ENCODE measurements around the gene ABCC1. TPM values are rescaled to one million over a fixed set of nuclear protein-coding genes. Genes with fewer than 3 reads are reported as not detected.
A peak's percentile ranks its signal among the peaks of the same experiment; 100 is the strongest.

Gene ABCC1
- total RNA-seq, 1 donor from 2014 or later = 38.7 TPM

DNA sequence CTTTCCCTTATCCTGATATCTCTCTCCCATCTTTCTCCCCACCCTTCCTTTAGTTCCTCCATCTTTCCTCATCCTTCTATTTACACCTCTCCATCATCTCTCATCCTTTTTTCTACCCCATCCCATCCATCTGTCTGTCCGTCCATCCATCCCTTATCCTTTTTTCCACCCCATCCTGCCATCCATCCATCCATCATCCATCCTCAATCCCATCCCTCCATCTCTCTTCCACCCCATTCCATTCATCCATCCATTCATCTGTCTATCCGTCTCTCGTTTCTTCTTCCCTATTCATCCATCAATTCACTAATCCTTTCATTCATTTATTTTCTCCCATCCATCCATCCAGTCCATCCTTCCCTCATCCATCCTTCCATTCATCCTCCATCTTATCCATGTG is 205.8 kb downstream of the ABCC1 start:
- Mint-ChIP-seq H3K27me3 (ENCODE audit: low read depth) (peaks cover 3% of the 10 kb centered on the region), H3K9me3 (peaks cover 17% of the 10 kb centered on the region), H3K27ac (ENCODE audit: unreplicated experiment) (peak overlapping the region; percentile 1), H3K4me1 (no peaks in the 10 kb centered on the region), H3K36me3 (ENCODE audit: low read depth) (peaks cover 10% of the 10 kb centered on the region), H3K4me3 (no peak overlapping the region)
- TF ChIP-seq, protein P1, sequence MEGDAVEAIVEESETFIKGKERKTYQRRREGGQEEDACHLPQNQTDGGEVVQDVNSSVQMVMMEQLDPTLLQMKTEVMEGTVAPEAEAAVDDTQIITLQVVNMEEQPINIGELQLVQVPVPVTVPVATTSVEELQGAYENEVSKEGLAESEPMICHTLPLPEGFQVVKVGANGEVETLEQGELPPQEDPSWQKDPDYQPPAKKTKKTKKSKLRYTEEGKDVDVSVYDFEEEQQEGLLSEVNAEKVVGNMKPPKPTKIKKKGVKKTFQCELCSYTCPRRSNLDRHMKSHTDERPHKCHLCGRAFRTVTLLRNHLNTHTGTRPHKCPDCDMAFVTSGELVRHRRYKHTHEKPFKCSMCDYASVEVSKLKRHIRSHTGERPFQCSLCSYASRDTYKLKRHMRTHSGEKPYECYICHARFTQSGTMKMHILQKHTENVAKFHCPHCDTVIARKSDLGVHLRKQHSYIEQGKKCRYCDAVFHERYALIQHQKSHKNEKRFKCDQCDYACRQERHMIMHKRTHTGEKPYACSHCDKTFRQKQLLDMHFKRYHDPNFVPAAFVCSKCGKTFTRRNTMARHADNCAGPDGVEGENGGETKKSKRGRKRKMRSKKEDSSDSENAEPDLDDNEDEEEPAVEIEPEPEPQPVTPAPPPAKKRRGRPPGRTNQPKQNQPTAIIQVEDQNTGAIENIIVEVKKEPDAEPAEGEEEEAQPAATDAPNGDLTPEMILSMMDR (conservative IDR thresholded peaks at IDR 0.05) = no peak
- DNase-seq (ENCODE audit: low read depth, low spot score) = no peak

DNA sequence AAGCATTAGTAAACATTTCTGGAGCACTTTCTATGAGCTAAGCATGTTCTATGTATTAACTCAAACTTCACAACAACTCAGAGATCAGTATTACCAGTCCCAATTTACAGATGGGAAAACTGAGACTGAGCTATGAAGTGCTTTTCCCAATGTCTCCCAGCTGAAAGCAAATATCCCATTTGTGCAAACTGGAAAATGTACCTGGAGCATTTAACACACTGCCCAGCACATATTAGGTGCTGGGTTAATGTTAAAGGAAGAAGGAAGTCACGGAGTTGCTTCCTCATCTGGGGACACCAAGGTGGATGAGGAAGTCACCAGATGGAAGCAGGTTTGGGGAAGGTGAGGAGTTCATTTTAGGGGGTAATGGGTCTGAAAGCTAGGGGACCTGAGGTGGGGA is 207.8 kb downstream of the ABCC1 start:
- Mint-ChIP-seq H3K4me1 (no peaks in the 10 kb centered on the region), H3K27ac (ENCODE audit: unreplicated experiment) (no peak overlapping the region), H3K9me3 (peaks cover 17% of the 10 kb centered on the region), H3K27me3 (ENCODE audit: low read depth) (peaks cover 3% of the 10 kb centered on the region), H3K4me3 (no peak overlapping the region), H3K36me3 (ENCODE audit: low read depth) (peaks cover 10% of the 10 kb centered on the region)
- no peak for DNase-seq (ENCODE audit: low read depth, low spot score)
- TF ChIP-seq, protein P1 (conservative IDR thresholded peaks at IDR 0.05) = no peak

DNA sequence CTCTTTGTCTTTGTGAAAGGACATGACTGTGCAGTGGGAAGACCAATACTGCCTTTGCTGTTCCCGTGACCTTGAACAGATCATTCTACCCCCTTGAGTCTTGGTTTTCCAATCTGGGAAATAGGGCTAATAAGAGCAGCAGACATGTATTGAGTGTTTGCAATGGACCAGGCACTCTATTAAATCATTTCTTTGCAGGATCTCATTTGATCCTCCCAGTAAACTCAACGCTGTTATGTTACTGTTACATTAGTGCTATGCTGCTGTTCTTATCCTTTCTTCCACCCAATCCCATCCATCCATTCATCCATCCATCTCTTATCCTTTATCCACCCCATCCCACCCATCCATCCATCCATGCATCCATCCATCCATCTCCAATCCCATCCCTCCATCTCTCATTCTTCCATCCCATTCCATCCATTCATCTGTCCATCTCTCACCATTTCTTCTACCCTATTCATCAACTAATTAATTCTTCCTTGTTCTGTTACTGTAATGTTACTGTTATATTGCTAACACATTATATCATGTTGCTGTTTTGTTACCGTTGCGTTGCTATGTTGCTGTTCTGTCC is 208.8 kb downstream of the ABCC1 start:
- peaks cover 17% of the 10 kb centered on the region for H3K9me3 Mint-ChIP-seq
- H3K36me3 Mint-ChIP-seq (ENCODE audit: low read depth) = peaks cover 10% of the 10 kb centered on the region
- H3K4me1 Mint-ChIP-seq = no peaks in the 10 kb centered on the region
- H3K27ac Mint-ChIP-seq (ENCODE audit: unreplicated experiment) = no peak overlapping the region
- no peak overlapping the region for H3K4me3 Mint-ChIP-seq
- no peak for DNase-seq (ENCODE audit: low read depth, low spot score)
- H3K27me3 Mint-ChIP-seq (ENCODE audit: low read depth) = peaks cover 3% of the 10 kb centered on the region
- TF ChIP-seq, protein P1 (conservative IDR thresholded peaks at IDR 0.05) = no peak

DNA sequence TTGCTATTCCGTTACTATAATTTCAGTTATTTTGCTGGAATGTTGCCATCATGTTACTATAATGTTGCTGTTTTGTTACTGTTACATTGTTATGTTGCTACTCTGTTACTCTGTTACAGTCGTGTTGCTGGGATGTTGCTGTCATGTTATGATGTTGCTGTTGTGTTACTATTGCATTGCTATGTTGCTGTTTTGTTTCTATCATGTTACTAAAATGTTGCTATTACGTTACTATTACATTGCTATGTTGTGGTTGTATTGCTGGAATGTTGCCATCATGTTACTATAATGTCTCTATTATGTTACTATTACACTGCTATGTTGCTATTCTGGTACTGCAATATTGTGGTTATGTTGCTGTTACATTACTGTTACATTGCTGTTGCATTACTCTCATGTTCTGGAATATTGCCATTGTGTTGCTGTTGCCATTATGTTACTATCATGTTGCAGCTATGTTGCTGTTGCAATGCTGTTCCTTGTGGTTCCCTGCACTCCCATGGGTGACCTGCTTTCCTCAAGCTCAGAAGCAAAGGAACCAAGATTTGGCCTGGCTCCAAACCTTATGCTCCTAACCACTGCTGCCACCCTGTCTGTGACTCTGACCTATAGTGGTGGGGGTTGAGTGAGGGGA is 209.4 kb downstream of the ABCC1 start:
- Mint-ChIP-seq H3K36me3 (ENCODE audit: low read depth) (peaks cover 10% of the 10 kb centered on the region), H3K4me1 (no peaks in the 10 kb centered on the region), H3K27me3 (ENCODE audit: low read depth) (peaks cover 3% of the 10 kb centered on the region), H3K27ac (ENCODE audit: unreplicated experiment) (no peak overlapping the region), H3K9me3 (peaks cover 17% of the 10 kb centered on the region), H3K4me3 (no peak overlapping the region)
- DNase-seq (ENCODE audit: low read depth, low spot score) = no peak
- TF ChIP-seq, protein P1 (conservative IDR thresholded peaks at IDR 0.05) = no peak

DNA sequence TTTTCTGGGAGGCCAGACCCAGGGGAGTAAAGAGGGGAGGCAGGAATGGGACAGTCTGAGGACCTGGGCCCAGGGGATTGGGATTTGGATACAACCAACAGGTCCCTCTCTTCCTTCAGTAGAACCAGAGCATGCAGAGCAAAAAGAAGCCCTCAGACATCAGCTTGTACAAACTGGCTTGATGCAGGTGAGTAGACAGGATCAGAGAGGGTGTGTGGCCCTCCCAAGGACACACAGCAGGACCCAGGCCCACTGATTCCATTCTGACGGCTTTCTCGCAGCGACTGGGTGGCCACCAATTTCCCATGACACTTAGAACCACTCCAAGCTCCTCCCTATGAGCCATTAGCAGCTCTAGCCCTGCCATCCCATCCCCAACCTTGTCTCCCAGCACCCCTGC is 210.2 kb downstream of the ABCC1 start:
- no peak for DNase-seq (ENCODE audit: low read depth, low spot score)
- Mint-ChIP-seq H3K27me3 (ENCODE audit: low read depth) (peaks cover 3% of the 10 kb centered on the region), H3K9me3 (peaks cover 21% of the 10 kb centered on the region), H3K4me3 (no peak overlapping the region), H3K36me3 (ENCODE audit: low read depth) (peaks cover 10% of the 10 kb centered on the region), H3K4me1 (no peaks in the 10 kb centered on the region), H3K27ac (ENCODE audit: unreplicated experiment) (no peak overlapping the region)
- TF ChIP-seq, protein P1 (conservative IDR thresholded peaks at IDR 0.05) = no peak

Data from neural crest cell (in vitro differentiated cells).